GM18858 (cell line): Measurements from ENCODE around the gene BRME1.

Experiments used
- ATAC-seq: cut with Tn5 transposase; IDR thresholded peaks from one replicate; pipeline ENCODE4 v1.9.1; 2021; ENCODE audit not compliant: unreplicated experiment

The BRME1 gene

DNA sequence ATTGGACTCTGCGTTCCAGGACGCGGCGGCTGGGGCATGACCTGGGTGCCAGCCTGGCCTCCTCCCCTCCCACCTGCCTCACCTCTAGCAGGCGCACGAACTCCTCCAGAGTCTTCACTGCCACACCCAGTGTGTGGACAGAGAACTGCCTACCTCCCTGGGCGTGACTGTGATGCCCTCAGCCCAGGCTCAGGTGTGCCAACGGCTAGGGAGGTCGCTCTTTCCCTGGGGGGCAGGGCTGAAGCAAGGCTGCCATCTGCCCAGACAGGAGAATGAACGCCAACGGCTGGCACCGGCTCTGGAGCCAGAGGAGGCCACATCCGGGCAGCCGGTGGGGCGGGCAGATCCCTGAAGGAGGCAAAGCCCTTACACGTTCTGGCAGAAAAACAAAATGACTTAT is 17.6 kb downstream of the BRME1 start:
- ATAC-seq, result no peak

DNA sequence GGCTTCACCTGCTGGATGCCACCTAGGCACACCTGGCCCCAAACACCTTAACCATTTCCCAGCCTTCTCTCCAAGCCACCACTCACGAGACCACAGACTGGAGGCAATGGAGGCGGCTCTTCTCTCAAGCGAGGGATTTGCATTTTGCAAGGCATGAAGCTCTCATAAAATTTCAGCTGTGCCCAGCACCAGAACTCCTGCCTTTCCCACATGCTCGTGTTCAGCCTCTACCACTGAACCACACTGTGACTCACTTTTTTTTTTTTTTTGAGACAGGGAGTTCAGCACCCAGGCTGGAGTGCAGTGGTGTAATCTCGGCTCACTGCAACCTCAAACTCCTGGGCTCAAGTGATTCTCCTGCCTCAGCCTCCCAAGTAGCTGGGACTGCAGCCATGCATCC is 18.4 kb downstream of the BRME1 start:
- ATAC-seq, result no peak

DNA sequence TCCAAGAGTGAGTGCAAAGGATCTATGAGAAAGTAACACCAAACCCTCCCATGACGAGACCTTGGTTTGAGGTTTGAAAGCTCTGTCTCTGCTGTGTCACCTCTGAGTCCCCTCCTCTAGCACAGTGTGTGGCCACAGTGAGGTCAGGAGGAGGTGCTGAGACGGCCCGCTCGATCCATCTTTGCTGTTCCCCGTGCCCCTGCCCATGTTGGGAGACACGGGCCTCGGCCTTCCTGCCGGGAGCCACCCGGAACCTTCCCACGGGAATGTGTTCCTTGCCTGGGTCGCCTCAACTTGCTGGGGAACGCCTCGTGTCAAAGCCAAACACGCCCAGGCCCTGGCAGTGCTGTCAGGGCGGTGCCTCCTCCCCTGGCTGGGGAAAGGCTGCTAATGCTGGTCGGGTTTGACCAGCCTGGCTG is 18.9 kb downstream of the BRME1 start:
- no peak for ATAC-seq

DNA sequence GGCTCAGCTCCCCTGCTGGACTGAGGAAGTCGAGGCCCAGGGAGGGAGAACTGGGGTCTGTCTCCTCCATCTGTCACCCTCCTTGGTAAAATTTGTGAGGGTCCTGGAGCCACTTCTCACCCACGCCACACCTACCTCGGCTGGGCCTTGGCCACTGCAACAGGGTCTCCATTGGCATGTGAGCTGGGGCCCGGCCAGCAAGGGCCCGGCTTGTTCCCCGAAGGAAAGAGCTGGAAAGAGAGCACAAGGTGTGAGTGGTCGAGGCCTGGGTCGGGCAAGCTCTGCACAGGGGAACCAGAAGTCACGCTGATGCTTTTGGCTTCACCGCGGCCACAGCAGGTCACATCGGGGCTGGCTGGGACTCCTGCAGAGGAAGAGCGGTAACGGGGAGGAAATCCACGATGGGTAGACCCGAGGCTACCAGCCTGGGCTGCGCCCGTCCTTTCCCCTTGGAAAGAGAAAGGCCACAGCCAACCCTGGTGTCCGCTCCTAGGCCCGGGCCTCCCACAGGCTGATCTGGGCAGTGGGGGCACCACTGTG is 20.0 kb downstream of the BRME1 start:
- ATAC-seq, result no peak

DNA sequence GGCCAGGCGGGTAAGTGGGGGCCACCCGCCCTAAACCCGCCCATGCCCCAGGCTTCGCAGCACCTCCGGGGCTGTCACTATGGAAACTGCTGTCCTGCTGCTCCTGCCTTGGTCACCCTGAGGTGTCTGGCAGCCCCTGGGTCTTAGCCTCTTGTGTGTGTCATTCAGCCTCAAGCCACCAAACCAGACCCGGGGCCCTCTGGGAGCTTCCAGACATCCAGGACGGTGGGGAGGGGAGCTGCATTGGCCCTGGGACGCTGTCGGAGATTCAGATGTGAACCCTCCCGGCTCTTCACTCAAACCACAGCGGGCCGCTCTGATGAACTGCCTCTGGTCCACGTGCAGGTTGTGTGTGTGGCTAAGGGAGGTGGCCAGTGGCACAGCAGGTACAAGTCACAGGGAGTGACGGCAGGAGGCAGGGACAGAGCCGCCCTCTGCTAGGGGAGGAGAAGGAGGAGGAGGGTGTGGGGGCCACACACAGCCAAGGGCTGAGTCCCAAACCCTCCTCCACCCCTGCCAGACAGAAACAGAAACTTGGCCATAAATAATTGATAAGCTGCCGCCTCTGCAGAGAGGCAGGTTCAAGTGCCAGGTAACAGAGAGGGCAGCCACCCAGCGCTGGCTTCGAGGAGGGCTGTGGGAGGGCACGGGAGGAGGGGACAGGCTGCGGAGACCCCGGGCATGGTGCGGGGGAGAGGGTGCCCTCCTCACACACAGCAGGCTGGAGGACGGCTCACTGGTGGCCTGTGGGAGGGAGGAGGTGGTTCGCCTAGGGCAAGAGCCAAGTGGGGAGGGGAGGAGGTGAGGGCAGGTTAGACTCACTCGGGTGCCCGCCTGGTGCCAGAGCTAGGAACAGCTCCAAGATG is 21.0 kb downstream of the BRME1 start:
- no peak for ATAC-seq

DNA sequence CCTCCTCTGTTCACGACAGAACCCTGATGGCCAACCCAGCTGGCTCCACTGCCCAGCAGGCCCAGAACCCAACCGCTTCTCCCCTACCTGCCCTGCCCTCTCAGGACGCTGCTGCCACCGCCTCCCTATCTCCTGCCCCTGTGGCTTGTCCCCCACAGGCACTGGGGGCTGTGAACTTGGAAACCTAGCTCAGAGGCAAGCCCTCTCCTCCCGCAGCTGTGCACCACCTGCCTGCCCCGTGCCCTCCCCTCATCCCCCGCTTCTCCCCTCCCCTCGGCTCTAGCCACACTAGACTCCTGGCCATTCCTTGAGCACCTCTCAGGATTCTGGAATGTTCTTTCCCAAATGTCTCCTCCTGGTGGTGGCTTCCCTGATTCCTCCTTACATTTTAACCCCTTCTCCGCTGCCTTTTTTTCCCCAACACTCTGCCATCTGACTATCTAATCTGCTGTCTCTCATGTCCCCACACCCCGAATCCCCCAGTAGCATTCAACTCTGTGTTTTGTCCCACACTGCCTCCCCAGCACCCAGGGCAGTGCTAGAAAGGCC is 22.3 kb downstream of the BRME1 start:
- no peak for ATAC-seq

DNA sequence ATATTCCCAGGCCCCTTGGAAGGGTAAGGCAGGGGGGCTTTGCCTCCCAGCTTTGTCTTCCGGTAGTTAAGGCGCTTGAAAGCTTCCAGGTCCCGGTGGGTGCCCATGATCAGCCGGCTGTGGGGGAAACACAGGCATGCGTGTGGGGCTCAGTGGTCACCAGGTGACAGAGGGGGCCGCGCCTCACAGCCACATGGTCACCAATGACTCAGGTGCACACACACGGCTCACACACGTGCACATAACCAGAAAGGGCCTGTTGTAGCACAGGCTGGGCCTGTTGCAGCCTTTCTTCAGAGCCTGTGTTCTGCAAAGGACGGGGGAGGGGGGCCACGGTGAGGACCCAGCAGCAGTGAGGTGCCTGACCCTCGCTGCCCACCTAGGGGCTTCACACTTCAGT is 23.1 kb downstream of the BRME1 start:
- no peak for ATAC-seq

DNA sequence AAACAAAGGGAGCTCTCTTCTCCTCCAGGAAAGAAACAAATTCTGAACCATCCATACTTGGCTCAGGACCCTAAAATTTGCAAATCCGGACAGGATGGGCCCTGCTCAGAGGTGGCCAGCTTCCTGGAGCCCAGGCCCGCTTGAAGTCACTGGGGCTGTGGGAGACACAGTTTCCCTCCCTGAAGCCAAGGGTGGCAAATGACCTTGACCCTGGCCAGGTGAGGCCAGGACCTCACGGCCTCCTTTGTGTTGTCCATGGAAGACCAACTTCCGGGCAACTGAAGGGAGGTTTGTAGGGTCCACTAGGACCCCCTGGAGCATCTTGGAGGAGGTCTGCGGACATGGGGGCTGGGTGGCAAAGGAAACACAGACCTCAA is 23.5 kb downstream of the BRME1 start:
- no peak for ATAC-seq

DNA sequence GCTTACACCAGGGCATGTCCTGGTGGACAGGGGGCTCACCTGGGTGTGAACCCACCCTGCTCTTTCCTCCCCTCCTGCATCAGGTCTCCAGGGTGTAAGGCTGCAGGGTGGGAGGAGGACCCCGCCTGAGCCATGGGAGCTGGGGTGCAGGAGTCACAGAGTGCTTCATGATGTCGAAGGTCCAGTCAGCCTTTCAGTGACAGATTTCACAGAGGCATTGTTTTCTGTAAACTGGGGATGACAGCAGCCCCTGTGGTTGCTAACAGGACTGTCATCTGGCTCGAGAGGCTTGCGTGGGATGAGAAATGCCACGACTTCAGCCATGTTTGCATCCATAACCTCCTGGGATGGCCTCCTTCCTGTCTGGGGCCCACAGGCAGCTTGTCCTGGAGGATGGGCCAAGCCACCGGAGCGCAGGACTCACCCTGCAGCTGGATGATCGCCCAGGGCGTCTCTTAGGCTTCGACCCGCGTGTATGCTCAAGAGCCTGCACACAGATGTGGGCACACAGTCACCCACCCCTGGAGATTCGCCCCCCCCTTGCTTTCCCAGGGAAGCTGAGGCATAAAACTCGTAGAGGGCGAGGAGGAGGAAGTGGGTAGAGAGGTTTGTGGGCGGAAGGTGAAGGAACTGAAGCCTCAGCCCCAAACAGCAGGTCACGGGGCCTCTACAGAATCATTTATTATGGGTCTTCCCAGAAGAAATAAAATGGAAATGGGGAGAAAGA is 24.1 kb downstream of the BRME1 start:
- ATAC-seq, result no peak

DNA sequence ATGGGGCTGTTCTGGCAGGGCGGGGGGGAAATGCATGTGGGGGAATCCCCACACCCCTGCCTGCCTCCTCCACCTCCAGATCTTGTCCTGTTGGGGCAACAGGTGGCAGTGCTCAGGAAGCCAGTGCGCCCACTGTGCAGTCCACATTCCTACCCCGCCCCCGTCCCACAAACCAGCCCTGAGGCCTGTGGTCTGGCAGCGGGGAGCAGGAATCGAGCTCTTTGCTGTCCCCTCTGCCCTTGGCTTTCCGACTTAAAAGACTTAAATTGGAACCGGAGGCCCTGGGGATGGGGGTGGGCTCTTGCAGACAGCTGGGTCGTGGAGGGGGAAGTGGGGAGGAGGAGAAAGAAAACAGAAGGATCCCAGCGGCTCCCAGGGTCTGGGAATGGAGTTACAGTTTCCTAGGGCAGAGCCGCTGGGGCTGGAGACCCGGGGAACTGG is 24.6 kb downstream of the BRME1 start:
- ATAC-seq, result no peak

DNA sequence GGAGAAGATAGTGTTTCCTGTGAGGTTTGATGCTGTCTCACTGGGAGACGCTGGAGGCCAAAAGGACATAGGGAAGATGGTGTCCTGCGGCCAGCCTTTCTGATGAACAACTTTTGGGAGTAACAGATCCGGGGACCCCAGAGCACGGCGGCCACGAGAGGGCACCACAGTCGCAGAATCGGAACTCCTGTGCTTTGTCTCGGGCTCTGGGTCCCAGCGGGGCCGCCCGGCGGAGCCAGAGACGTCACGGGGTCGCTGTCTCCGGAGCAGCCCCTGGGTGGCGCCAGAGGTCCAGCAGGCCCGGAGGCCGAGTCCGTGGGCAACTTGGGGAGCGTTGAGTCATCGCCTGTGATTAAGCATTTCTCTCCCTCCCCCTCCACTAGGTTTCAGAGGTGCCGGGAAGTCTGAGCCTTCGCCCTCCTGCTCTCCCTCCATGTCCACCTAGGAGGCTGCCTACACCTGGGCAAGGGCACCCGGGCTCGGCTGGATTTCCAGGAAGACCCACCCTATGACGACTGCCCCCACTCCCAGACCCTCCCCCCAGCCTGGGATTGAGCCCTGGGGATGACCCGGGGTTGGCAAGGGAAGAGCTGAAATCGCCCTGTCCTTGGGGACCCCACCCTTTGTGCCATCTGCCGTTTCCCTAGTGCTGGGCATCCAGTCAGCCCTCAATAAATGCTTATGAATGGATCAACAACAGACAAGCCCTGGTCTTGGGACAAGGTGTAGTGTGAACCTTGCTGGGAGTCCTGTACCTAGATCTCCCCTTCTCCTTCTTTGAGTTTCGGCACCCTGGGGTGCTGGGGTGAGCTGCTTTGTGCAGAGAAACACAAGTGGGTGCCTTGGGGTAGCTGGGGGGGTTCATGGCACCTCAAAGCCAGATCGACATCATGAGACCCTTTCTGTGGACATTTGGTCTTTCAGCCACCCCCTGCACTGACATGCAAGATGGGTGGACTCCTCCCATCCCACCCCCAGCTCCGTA is 25.6 kb downstream of the BRME1 start:
- peak; percentile 62 for ATAC-seq

DNA sequence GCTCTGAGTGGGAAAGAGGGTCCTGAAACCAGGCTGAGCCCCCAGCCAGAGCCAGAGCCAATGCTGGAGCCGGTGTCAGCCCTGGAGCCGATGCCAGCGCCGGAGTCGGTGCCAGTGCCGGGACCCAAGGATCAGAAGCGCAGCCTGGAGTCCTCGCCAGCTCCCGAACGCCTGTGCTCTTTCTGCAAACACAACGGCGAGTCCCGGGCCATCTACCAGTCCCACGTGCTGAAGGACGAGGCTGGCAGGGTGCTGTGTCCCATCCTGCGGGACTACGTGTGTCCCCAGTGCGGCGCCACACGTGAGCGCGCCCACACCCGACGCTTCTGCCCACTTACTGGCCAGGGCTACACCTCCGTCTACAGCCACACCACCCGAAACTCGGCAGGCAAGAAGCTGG is 28.6 kb downstream of the BRME1 start:
- no peak for ATAC-seq

DNA sequence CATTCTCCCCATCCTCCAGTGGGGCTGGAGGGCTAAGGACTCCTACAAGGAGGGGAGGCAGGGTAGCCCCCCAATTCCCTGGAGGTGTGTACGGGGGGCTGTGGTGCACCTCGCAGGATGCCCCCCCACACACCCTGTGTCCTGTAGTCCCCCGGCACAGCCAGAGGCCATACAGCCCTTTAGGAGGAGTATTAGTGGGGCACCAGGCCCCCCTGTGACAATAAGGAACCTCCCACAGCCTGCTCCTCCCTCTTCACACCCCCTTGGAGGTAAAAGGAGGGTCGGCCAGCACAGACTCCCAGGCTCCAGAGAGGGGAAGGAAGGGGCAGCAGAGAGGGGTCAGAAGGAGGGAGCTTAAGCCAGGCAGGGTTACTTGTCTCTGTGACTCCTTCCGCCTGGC is 29.1 kb downstream of the BRME1 start, which contains the start of gene NANOS3:
Gene NANOS3 (plus strand): TSS at position 301 of the 400 bp plus-strand sequence. CDS start 115 bp downstream, outside the sequence.
- ATAC-seq, result no peak

DNA sequence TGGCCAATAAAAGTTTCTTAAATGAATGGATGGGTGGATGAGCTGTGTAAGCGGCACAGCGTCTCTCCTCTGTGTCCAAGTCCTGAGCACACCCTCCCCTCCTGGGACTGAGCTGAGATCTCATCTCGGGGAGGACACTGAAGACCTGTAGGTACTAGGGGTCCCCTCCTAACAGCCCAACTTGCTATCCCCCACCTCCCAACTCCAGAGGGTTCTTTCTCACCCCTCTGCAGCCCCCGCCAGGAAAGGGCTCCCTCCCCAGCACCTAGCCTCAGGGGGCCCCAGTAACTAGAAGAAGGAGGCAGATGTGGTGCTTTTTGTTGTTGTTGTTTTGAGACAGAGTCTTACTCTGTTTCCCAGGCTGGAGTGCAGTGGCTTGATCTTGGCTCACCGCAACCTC is 30.1 kb downstream of the BRME1 start:
- no peak for ATAC-seq

DNA sequence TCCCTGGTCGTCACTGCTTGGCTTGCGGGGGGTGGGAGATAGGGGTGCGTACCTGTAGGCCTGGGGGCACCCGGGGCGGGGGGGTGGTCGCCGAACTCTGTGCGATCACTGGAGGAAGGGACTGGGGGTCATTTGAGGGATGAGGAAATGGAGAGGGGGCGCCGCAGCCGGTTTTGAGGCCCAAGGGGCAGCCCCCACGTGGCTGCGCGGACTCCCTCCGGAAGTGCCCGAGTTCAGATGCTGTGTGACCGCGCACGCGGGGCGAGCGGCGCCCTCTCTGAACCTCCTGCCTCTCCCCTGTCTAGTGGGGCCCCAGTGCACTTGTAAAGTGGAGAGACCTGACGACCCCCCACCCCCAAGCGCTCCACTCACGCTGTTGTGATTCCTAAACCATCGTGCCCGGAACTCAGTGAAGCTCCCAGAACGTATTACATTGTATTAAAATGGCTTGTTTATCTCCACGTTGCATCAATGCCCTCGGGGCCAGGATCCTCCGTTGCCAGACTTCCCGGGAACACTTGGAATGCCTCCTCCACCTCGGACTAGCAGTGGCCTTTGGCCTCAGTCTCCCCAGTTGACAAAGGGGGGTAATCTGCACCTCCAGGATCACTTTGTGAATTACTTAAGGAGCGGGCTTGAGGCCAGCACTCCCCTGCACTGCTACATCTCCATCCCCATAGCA is 31.9 kb downstream of the BRME1 start:
- no peak for ATAC-seq

DNA sequence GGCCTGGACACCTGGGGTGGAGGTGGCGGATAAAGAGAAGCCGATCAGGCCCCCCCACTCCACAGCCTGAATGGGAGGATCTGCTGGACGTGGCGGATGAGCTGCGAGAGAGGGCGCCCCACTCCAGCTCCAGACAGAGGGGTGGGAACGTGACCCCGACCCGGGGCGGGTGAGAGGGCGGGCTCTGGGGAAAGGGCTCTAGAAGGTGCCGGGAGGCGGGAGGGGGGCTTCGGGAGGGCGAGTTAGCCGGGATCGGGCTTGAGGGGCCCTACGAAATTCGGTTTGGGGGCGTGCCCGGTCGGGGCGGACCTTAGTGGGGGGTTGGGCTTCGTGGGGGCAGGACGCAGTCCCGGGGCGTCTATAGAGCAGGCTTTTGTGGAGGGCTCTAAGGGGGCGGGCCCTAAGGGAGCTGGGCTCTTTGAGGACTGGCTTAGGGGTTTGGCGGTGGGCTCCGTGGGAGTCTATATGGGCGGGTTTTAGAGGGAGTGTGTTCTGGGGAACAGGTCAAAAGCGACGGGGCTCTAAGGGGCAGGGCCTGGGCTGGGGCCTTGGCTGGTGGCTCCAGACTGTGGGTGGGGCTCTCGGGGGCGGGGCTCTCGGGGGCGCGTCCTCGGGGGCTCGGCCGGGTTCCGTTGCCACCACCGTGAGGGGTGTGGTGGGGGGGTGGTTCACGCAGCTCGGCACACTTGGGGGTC is 33.1 kb downstream of the BRME1 start:
- ATAC-seq, result no peak

DNA sequence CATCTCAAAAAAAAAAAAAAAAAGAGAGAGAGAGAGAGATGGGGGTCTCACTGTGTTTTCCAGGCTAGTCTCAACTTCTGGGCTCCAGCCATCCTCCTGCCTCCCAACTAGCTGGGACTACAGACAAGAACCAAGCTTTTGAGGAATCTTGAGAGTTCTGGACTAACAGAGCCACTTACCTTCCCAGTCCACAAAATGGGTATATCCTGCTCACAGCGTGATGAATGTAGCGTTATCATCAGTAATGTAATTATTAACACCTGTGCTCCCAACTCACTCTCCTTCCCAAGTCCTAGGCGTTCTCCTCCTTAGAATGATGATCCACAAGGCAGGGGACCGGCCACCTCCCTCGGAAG is 33.6 kb downstream of the BRME1 start:
- ATAC-seq, result no peak

DNA sequence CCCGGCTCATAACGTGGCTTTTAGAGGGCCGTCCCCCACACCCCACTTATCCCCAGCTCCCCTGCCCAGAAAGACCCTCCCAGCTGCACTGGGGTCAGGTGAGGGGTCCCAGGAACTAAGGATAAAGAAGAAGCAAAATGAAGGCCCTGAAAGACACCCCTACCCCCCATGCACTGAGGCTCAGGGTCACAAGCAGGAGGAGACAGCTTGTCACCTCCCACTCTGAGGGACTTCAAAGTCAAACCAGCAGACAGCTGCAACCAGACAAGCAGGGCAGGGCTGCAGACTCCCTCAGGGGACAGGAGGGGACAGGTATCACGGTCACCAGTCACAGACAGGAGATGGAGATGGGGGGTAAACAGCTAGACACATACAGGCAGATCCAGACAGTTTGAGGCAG is 35.0 kb downstream of the BRME1 start:
- ATAC-seq, result no peak

DNA sequence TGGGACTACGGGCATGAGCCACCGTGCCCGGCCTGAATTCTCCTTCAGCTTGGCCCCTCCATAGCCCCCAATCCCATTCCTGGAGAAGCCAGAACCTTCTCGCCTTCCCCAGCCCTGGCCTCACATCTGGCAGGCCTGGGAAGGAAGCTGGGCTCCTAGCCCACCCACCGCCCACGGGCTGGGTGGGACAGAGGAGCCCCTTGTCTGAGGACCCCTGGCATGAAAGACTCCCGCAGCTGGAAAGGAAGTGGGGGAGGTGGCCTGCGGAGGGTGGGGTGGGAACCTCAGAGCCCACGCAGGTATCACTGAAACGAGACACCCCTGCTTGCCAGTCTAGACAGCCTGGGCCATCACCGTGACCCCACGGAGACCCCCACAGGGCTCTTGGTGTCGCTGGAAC is 36.6 kb downstream of the BRME1 start:
- no peak for ATAC-seq
